WTC11 (cell line): ENCODE data around the gene ADGRL3.

Experiments
- CTCF ChIP-seq: fragments of 200-600 bp; IDR thresholded peaks from 2 replicates; pipeline ENCODE4 v1.8.0; 2022; ENCODE audit warnings: antibody characterized with exemption
- GABPB1 ChIP-seq: sonication (generic); formaldehyde crosslinking; IDR thresholded peaks from 2 replicates; pipeline ENCODE4 v1.8.1; 2023; ENCODE audit warnings: mild to moderate bottlenecking, missing genetic modification reagents
- MYBL2 ChIP-seq: sonication (generic); formaldehyde crosslinking; IDR thresholded peaks from 2 replicates; pipeline ENCODE4 v1.8.1; 2023; ENCODE audit warnings: mild to moderate bottlenecking, moderate library complexity, missing genetic modification reagents
- NFYB ChIP-seq: sonication (generic); formaldehyde crosslinking; conservative IDR thresholded peaks from 2 replicates; pipeline ENCODE4 v1.8.0; 2022; ENCODE audit warnings: low read depth, missing genetic modification reagents
- PREB ChIP-seq: sonication (generic); formaldehyde crosslinking; IDR thresholded peaks from 2 replicates; pipeline ENCODE4 v1.8.1; 2022; ENCODE audit warnings: mild to moderate bottlenecking, missing genetic modification reagents, moderate library complexity, borderline replicate concordance
- SP1 ChIP-seq: sonication (generic); formaldehyde crosslinking; conservative IDR thresholded peaks from 2 replicates; pipeline ENCODE4 v1.8.1; 2022; ENCODE audit warnings: missing genetic modification reagents
- ZBTB43 ChIP-seq: sonication (generic); formaldehyde crosslinking; IDR thresholded peaks from 2 replicates; pipeline ENCODE4 v1.8.1; 2023; ENCODE audit warnings: mild to moderate bottlenecking, missing genetic modification reagents
- ZNF512 ChIP-seq: sonication (generic); formaldehyde crosslinking; IDR thresholded peaks from 2 replicates; pipeline ENCODE4 v1.8.1; 2022; ENCODE audit warnings: missing genetic modification reagents, borderline replicate concordance

GRCh38 chr4:61299316-61299715, 99.2 kb downstream of the ADGRL3 start:
- TF ChIP-seq ZNF512 (CRISPR knock-in tag) (no peak), MYBL2 (CRISPR knock-in tag) (no peak), CTCF (no peak), SP1 (CRISPR knock-in tag) (no peak), PREB (CRISPR knock-in tag) (no peak), ZBTB43 (CRISPR knock-in tag) (no peak), NFYB (CRISPR knock-in tag) (no peak), GABPB1 (CRISPR knock-in tag) (no peak)
